Activated CD4-positive, alpha-beta T cell treated with anti-CD3 and anti-CD28 coated beads, Interleukin-2, amount 50 U/mL, for 1 hour (primary cell): ENCODE measurements around the gene PRKCZ.
A peak's percentile ranks its signal among the peaks of the same experiment; 100 is the strongest.

Experiments
- DNase-seq: peaks from one replicate; pipeline ENCODE4 v3.0.0-alpha.2; 2020

Gene PRKCZ

DNA sequence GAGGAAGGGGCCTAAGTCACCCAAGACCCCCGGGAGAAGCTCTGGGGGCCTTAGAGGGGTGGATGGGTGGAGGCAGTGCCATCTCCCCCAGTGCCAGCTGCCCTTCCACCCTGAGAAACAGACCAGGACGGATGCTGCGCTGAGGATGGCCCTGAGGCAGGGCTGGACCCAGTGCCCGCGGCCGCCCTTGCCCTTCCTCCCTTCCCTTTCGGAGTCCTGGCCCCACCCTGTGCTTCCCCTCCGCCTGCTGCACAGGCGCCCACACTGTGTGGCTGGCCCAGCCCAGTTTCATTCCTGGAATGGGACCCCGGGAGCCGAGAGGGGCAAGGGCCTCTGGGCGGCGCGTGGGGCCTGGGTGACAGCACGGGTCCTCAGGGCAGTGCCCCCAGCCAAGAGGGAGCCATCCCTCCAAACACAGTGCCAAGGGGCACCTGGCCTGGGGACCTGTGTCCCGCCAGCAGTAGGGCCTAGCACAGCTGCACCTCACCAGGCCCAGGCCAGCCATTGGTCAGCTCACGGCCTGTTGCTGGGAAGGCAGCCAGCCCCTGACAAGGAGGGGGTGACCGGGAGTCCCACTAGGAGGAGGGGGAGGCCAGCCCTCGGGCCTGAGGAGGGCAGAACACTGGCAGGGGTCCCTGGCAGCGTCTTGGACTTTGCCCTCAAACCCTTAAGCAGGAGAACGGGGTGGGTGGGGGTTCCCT, 164.5 kb downstream of the PRKCZ start:
- DNase-seq = no peak

DNA sequence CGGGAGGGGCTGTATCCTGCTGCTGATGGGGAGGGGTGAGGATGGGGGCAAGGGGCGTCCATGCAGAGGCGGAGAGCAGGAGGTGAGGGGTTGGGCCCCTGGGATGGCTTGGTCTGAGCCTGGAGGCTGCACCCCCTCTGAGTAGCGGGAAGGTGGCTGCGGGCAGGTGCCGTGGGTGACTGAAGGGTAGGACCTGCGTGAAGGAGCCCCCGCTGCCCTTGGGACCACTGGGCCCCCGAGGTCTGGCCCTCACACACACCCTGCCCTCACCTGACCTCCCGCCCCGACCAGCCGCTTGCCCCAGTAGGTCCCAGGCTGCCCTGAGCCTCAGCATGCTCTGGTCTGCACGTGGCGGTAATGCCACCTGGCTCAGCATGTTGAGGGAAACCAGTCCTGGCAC, 165.1 kb downstream of the PRKCZ start:
- no peak for DNase-seq

DNA sequence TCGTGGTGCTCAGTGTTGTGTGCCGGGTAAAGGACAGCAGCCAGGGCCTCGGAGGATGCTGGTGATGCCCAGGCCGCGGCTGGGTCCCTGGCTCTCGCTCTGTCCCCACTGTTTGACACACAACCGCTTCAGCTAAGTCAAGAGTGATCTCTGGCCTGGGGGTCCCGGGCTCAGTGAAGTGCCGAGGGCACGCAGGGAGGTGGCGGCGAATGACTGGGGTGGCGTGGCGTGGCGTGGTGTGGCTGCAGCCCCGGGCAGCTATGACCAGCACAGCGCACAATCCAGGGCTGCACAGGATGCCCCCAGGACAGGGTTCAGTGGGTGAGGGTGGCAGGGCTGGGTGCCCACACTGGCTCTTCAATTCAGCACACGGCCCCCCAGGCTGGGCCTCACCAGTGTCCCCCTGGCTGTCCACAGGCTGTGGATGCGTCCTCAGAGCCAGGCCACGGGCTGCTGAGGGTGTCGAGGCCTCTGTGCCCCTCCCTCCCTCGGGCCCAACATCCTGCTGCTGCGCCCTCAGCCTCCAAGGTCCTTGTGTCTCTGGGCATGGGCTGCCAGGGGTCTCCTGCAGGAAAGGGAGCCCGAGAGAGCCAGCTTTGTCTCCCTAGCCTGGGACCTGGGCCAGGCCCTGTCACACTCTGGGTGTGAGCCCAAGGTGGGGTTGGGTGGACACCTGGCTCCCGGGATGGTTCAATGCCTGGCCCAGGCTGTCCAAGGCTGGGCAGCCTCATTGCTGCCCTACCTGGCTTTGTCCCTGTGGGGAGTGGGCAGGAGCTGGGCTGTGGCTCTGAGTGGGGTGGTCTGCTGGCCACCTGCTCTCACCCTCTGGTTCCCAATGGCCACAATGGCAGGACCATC, 165.9 kb downstream of the PRKCZ start:
- no peak for DNase-seq

DNA sequence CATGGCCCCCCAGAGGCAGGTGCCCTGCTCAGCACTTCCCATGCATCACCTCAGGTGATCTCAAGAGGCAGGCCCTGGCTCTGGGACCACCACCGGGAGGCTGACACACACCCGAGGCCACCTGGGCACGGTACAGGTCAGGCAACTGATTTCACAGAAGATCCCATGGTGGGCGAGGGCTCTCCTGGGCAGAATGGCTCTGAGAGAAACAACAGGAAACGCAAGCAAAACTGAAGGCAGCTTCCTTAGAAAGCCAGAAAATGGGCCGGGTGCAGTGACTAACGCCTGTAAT, 166.5 kb downstream of the PRKCZ start:
- DNase-seq = no peak

DNA sequence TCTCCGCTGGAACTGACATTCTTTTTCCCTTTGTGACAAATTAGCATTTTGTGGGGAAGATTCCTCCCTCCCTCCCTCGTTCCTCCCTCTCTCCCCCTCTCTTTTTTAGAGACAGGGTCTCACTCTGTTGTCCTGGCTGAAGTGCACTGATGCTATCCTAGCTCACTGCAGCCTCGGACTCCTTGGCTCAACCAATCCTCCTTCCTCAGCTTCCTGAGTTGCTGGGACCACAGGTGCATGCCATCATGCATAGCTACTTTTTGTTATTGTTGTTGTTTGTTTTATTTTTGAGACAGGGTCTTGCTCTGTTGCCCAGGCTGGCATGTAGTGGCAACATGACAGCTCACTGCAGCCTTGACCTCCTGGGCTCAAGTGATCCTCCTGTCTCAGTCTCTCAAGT, 171.1 kb downstream of the PRKCZ start:
- no peak for DNase-seq

DNA sequence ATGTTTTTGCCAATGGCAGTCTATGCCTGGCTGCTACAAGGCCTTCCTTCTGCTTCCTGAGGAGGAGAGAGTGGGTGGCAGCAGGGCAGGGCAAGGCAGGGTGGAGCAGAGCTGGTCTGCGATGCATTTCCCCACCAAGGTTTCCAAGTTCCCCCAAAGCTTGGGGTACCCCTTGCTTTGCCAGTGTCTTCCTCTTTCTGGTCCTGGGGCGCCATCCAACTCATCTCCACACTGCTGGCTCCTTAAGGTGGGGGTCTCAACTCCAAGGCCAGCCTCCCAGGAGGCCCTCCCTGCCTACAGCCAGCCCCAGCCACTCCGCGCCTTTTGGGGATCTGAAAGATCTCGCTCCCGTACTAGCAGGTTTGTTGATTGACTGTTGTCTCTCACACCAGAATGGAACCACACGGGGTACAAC, 174.0 kb downstream of the PRKCZ start:
- no peak for DNase-seq

DNA sequence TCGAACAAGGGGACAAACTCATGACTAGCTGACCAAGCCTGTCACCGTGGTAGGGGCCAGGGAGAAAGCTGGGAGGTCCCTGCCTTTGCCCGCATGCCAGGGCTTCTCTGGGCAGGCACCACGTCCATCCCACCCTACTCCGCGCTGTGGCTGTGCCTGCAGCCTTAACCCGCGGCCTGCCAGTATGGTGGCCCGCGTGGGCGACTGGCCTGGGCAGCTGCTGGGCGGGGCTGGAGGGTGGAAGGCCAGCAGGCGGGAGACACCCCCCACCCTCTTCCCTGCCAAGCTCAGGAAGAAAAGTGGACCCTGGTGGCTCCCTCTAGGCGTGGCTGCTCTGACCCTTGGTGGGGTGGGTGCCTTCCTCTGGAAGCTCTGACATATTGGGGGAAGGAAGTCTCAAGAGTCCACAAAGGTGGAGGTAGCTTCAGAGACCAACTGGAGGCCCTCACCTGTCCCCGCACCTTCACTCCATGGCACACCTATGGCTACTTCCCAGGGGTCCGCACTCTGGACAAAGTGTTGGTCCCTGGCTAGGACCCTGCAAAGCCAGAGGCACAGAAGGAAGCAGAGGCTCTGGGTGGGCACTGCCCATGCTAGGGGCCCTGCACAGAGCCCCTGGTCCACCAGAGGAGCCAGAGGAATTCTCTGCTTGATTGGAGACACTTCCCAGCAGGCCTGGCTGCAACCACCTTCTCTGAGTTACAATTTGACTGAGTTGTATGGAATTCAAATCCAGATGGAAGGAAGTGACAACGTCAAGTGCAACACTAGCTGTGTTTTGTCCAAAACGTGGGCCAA, 174.6 kb downstream of the PRKCZ start:
- no peak for DNase-seq

DNA sequence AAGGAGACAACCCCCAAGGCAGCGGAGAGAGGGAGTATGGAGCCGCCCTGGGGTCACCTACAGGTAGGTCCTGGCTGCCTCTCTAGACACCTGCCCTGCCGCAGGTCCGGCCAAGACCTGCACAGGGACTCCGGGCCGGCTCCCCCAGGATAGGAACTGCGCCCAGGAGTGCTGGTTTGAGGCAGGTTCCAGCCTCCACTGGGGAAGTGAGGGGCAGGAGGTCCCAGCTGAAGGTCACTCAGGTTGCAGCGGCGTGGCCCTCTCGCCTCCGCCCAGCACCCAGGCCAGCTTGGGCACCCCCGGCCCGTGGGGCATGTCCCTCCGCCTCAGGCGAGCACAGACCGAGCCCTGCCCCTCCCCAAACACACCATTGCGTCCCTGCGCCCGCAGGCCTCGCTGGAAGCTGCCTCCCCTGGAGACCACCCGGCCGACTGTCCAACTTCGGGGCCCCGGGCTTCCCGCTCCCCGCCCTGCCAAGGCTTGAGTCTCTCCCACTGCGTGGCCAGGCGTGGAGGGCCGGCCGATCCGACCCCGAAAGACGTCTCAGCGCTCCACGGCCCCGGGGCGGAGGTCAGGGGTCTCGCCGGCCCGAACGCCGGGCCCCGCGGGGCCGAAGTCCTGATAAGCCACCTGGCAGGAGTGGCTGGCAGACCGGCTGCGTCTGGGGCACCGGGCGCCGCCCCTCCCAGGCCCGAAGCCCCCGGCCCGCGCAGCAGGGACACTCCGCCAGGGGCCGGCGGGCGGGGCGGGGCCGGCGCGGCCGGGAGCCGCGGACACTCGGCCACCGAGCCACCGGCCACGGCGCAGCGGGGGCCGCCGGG, 176.5 kb downstream of the PRKCZ start:
- DNase-seq = no peak

DNA sequence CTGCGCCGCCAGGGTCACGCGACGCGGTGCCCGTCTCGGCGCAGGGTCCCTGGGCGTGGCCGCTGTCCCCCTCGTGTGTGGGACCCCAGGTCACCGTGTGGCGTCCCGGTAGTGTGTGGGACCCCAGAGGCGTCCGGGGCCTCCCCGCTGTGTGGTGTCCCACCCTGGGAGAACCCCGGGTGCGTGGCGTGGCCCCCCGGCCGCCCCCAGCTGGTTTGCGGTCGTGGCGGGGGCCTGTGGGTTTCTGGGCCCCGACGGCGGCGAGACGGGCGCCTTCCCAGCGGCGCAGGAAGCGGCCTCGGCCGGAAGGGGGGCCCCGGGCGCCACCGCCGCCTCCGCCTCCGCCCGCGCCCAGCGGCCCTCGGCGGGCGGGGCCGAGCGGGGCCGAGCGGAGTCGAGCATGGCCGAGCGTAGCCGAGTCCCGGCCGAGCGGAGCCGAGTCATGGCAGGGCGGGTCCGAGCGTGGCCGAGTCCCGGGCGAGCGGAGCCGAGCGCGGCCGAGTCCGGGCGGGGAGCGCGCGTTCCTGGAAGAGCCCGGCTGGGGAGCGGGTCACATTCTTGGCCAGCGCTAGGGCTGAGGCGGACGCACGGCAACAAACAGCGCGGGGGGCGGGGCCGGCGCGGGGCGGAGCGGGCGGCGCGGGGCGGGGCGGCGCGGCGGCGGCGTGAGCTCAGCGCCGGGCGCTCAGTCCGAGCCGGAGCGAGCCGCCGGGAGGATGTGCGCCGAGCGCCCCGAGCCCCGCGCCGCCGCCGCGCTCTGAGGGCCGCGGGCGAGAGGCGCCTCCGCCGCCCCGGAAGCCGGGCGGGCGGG, 177.3 kb downstream of the PRKCZ start:
- peak; percentile 92 for DNase-seq

DNA sequence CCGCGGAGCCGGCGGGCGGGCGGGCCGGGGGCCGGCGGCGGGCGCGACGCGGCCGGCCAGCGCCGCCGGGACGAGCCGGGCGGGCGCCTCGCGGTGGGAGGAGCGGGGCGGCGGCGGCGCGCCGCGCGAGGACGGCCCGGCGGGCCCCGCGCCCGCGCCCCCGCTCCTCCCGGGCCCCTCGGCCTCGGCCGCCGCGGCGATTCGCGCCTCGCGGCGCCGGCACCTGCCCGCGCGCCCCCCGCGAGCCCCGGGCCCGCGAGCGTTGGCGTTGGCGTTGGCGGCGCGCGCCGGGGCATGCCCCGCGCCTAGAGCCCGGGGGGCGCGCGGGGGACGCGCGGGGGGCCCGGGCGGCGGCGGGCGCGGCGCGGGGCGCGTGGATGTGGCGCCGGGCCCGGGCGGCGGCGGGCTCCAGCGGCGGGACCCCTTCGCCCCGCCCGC, 178.0 kb downstream of the PRKCZ start, which contains the start of gene SKI:
TSS of gene SKI (plus strand) at position 163 of the 438 bp plus-strand sequence. CDS start 448 bp downstream, outside the sequence.
- no peak for DNase-seq

DNA sequence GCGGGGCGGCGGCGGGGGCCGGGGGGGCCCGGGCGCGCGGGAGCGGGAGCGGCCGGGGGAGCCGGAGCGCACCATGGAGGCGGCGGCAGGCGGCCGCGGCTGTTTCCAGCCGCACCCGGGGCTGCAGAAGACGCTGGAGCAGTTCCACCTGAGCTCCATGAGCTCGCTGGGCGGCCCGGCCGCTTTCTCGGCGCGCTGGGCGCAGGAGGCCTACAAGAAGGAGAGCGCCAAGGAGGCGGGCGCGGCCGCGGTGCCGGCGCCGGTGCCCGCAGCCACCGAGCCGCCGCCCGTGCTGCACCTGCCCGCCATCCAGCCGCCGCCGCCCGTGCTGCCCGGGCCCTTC, 178.5 kb downstream of the PRKCZ start:
- DNase-seq = peak; percentile 32

DNA sequence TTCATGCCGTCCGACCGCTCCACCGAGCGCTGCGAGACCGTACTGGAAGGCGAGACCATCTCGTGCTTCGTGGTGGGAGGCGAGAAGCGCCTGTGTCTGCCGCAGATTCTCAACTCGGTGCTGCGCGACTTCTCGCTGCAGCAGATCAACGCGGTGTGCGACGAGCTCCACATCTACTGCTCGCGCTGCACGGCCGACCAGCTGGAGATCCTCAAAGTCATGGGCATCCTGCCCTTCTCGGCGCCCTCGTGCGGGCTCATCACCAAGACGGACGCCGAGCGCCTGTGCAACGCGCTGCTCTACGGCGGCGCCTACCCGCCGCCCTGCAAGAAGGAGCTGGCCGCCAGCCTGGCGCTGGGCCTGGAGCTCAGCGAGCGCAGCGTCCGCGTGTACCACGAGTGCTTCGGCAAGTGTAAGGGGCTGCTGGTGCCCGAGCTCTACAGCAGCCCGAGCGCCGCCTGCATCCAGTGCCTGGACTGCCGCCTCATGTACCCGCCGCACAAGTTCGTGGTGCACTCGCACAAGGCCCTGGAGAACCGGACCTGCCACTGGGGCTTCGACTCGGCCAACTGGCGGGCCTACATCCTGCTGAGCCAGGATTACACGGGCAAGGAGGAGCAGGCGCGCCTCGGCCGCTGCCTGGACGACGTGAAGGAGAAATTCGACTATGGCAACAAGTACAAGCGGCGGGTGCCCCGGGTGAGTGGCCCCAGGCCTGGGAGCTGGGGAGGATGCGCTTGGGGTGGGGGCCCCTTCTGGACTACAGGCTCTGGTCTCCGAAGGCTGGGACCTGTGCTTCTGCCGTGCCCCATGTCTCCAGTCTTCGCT, 179.0 kb downstream of the PRKCZ start:
- DNase-seq = peak; percentile 46

DNA sequence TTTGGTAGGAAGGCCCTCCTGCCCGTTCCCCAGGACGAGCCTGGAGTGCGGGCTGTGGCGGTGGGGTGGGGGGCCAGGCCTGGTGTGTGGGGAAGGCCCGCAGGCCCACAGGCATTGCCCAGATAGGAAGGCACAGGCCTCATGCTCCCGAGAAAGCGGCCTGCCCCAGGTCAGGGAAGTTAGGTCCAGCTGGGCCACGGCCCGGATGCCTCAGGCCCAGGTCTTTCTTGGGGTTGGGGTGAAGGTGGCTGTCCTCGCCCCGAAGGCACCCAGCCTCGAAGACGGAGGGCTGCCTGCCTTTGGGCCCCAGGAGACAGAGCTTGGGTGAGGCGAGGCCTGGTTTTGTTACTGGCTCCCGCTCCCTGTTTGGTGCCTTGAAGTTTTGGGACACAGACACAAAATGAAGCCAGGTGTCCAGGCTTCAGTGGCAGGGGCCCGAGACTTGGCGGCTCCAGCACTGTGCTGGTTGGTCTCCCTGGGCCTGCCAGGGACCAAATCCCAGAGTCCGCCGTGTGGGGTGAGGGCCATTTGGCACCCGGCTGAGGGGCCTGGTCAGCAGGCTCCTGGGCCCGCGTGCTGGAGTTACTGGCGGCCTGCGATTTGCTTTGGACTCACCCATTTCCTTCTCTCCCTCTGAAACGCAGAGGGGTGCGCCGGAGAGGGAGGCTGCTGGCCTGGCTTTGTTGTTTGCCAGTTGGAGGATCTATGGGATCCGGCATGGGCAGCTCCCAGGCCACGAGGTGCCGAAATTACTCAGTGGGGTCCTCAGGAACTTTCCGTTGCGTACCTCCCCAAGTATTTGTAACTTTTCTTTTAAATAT, 179.9 kb downstream of the PRKCZ start:
- no peak for DNase-seq

DNA sequence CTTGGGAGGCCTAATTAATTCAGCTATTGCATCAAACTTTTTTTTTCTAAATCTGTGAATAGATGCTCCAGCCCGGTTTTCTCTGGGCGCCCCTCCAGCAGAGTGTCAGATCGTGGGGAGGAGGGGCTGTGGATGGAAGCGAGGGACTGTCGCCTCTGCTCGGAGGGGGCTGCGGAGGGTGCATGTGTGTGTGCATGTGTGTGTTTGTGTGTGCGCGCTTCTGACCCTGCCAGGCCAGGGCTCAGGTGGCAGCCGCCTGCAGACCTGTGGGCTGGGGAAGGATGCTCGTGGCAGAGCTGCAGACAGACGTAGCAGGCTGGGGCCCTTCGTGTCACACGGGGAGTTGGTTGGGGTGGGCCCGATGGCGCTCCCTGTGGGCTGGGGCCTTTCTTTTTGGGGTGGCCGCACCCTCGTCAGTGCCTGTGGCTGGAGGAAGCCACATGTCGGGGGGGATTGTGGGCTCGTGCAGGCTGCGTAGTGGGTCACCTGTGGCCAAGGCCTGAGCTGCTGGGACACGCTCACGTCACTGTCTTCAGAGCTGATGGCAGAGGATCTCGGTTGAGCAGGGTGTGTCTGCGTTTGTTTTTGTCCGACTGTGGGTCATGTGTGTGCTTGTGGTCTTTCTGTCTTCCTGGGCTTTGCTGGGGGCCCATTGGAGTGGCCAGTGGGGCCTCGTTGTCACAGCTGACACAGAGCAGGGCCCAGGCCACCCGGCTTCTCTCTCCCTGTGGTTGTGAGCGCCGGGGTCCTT, 180.7 kb downstream of the PRKCZ start:
- DNase-seq = peak; percentile 64

DNA sequence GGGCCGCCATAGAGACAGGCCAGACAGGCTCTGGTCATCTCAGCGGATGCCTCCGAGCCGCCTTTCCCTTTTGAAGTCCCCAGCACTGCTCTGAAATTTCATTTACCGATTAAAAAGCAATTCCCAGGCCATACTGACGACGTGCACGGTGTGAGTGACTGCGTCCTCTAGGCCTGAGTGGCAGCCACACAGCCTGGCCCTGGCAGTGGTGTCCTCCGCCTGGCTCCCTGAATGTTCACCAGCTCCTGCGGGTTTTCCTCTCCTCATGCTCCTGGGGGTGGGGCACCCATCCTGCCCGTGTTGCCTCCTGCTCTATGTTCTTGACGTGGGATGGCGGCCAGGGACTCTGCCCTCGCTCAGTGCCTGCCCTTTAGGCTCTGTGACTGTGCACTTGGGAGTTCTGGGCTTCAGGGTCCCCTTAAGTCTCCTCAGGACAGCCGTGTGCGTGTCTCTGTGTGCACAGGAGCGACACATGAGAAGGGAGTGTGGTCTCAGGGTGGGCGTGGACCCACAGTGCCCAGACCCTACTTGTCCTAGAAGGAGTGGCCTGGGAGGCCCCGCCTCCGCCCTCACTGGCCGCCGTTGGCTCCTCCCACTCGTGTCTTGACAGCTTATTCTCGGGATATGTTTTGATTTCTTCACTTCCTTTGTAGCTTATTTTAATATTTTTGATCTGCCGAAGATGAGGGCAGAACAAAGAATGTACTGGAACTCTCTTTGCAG, 181.5 kb downstream of the PRKCZ start:
- peak; percentile 81 for DNase-seq

DNA sequence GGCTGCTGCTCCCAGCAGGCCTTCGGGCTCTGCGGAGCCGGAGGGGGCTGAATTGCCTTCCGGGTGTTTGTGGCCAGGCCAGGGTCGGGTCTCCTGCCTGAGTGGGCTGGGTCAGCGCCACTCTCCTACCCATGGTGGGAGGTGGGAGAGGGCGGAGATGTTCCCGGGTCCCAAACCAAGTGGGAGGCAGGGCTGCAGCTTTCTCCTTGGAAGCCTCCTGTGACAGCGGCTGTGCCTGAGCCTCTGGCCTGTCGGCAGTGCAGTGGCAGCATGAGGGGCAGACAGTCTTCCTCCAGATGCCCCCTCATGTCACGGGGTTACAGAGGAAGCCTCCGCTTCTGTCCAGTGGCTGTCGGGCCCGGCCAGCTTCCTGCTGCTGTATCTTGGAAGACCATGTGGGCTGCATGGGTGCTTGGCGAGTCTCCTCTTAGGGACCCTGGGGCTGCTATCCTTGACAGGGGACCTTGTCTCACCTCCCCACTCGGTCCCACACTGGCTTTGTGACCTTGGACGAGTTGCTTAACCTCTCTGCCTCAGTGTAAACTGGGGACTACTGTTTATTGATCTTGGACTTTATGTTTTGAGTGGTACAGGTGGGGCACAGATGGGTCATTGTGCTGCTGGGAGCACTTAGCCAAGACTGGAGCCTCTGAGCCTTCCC, 182.2 kb downstream of the PRKCZ start:
- DNase-seq = no peak

DNA sequence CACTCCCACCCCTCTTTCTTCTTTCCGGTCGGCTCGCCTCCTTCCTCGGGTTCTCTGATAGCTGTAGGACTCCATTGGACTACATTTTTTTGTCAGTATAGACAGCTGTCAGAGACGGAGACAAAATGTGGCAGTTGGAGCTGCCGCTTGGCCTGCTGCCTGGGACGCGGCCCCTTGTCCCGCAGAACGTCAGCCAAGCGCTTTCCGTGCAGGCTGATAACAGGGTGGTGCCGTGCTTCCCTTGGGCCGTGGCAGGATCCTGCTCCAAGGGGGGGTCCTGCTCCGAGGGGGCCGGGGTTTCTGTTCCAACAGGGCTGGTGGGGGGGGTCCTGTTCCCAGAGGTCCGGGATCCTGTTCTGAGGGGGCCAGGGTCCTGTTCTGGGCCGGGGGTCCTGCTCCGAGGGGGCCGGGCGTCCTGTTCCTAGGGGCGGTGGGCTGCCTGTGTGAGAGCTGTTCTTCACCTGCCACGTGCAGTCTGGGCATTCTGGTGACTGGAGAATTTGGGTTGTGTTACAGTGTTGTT, 182.8 kb downstream of the PRKCZ start:
- DNase-seq = no peak

DNA sequence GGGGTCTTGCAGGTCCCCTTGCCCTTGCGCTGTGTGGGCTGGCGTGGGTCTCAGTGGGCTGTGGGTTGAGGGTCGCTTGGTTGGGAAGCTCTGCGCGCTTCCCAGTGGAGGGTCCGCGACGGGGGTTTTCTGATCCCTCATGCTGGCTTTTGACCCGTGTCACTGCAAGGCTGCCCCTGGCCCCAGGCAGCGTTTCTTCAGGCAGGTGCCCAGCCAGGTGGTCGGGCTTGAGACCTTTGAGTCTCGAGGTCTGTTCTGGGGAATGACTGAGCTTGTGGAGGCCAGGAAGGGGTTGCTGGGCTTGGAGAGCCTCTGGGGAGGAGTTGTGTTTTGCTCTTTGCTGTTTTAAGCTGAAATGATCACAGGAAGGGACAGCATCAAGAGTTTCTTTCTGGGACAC, 183.3 kb downstream of the PRKCZ start:
- DNase-seq = no peak
